Measurements from ENCODE around the gene CD72.
"Not testable (repeated sequence)": the region's sequence is repeated elsewhere in the genome, so short reads cannot be mapped to it uniquely, and the experiment has no call there.

The CD72 gene

GRCh38 chr9:35616681-35617459, 1.3 kb downstream of the CD72 start:
- peak; percentile 44 to 68 for DNase-seq (ENCODE audit: low read depth in 2 of 2)

DNA sequence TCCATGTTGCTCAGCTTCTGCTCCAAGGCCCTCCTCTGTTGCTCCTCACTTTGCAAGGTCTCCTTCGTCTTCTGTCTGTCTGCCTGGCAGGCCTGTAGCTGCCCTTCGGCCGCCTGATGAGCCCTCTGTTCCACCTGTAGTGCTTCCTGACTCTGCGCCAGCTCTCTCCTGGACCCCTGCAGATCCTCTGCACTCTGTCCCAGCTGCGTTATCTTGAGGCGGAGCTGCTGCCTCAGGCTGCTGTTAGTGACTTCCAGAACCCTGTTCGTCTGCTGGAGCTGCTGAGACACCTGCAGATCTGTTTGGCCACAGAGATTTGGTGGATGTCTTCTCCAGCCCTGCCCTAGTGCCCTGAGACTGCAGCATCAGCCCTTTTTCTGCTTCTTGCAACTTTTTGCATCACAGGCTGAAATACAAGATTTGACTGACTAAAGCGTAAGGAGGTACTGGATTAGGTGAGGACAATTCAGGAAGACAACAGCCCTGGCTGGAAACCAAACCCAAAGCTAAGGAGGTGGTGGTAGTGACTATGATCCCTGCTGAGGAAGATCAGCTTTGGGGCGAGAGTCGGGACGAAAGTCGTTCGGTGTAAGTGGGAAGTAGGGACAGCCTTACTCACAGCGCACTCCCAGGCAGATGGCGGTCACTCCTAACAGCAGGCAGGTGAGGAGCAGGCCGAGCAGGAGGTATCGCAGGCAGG, 2.1 kb downstream of the CD72 start:
- no peak for DNase-seq (ENCODE audit: low read depth in 2 of 2)

DNA sequence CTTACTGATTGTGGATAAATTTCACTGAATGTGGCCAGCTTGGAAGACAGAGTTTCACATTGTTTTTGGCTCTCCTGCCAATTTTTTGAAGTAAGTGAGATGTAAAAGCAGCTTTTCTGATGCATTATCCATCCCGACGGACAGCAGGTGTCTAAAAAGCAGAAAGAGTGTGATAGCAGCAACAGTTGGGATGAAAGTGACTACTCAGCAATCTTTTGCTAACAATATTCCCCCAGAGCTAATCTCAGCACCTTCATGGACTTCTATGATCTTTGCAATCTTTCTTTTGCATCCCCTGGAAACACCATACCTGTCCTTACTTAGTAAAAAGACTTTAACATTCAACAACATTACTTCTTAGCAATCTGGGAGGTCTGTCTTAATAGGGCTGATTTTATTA, 5.4 kb downstream of the CD72 start:
- no peak for DNase-seq (ENCODE audit: low read depth in 2 of 2)

DNA sequence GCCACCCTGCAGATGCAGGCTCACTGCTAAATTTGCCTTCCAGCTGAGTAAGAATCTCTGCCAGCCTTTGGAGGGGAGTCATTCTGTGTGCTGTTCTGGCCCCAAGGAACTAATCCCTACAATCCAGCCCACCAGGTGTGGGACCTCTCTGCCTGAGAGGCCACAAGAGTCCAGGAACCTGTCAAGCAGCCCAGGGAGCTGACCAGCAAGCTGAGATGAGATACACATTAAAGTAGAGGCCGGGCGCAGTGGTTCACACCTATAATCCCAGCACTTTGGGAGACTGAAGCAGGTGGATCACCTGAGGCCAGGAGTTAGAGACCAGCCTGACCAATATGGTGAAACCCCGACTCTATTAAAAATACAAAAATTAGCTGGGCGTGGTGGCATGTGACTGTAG, 6.1 kb downstream of the CD72 start:
- DNase-seq (ENCODE audit: low read depth in 2 of 2), result not testable (repeated sequence)

- peak; percentile 26 to 49 for DNase-seq (ENCODE audit: low read depth in 2 of 2)
Observed at GRCh38 chr9:35611230-35611797, 6.9 kb downstream of the CD72 start.

DNA sequence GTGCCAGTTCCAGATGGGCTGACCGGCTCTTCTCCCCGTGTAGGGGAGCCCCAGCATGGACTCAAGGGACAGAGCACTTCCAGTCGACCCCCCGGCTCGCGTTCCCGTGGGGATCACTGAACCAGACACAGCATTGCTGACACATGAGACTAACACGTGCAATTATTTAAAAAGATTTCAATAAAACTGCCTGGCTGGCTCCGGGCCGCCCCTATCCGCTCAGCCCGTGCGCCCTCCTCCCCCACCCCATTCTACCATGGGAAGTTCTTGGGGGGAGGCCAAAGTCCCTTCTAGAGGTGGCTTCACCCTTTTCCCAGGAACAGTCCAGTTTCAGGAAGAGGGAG, 8.4 kb downstream of the CD72 start:
- DNase-seq (ENCODE audit: low read depth in 2 of 2), result no peak

DNA sequence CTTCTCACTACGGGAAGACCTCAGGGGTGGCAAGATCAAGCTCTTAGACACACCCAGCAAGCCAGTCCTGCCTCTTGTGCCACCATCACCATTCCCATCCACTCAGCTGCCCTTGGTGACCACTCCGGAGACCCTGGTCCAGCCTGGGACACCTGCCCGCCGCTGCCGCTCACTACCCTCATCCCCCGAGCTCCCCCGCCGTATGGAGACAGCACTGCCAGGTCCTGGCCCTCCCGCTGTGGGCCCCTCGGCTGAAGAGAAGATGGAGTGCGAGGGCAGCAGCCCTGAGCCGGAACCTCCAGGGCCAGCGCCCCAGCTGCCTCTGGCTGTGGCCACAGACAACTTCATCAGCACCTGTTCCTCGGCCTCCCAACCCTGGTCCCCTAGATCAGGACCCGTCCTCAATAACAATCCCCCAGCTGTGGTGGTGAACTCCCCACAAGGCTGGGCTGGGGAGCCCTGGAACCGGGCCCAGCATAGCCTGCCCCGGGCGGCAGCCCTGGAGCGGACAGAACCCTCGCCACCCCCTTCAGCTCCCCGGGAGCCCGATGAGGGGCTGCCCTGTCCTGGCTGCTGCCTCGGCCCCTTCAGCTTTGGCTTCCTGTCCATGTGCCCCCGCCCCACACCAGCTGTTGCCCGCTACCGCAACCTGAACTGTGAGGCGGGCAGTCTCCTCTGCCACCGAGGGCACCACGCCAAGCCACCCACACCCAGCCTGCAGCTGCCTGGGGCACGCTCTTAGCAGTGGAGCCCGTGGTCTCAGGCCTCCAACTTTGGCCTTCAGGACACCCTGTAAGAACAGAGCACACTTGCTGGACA, 9.0 kb downstream of the CD72 start:
- no peak for DNase-seq (ENCODE audit: low read depth in 2 of 2)

GRCh38 chr9:35608221-35608620, 10.0 kb downstream of the CD72 start:
- no peak for DNase-seq (ENCODE audit: low read depth in 2 of 2)

- no peak for DNase-seq (ENCODE audit: low read depth in 2 of 2)
Observed at GRCh38 chr9:35606726-35607125, 11.5 kb downstream of the CD72 start.

DNA sequence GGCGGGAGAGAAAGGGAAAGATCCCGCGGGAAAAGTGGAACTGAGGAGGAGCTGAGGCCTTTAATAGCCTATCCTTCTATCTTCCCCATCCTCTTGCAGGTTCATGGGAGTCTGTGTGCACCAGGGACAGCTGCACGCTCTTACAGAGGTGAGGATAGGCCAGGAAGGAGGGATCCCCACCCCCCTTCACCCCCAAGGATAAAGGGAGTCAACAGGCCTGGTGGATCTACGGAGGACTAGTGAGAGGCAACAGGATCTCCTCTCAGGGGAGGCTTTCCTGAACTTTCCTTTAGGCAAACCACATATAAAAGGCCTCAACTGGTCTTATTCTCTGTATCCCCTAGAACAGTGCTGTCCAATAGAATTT, 12.1 kb downstream of the CD72 start:
- DNase-seq (ENCODE audit: low read depth in 2 of 2), result no peak

GRCh38 chr9:35605351-35606137, 12.7 kb downstream of the CD72 start:
- DNase-seq (ENCODE audit: low read depth in 2 of 2), result no peak

DNA sequence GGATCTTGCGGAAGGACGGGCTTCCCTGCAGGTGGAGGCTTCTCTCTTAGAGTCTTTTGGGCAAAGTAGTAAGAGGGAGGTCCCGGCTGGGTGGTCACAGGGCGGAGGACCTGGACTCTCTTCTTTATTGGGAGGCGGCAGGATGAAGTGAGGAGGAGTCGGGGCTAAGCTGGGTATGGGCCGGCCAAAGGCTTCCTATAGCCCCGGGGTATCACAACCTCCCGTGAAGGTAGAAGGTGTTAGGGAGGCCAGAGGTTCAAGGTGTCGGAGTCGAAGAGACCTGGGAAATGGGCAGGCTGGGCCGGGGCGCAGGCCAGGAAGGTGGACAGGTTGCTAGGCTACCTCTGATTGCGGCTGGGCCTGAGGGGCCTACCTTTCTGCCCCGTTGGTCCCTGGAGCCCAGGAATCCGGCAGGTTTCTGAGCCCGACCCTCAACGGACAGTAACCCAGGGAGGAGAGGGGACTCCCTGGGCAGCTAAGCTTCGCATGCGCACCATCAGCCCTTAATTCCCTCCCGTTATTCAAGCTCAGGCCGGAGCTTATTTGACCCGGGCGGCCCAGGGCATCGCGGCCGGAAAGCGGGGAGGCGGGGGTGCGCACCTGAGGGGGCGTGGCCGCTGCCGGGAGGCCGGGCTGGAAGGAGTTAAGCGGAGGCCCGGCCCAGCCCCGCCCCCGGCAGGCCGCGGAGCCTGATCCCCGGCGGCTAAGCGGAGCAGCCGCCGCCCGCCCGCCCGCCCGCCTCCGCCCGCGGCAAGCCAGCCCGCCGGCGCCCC, 13.4 kb downstream of the CD72 start, which contains the start of gene TESK1:
Gene TESK1 (plus strand): TSS at position 685 of the 773 bp plus-strand sequence. CDS start 358 bp downstream, outside the sequence.
- peak; percentile 57 to 82 for DNase-seq (ENCODE audit: low read depth in 2 of 2)

DNA sequence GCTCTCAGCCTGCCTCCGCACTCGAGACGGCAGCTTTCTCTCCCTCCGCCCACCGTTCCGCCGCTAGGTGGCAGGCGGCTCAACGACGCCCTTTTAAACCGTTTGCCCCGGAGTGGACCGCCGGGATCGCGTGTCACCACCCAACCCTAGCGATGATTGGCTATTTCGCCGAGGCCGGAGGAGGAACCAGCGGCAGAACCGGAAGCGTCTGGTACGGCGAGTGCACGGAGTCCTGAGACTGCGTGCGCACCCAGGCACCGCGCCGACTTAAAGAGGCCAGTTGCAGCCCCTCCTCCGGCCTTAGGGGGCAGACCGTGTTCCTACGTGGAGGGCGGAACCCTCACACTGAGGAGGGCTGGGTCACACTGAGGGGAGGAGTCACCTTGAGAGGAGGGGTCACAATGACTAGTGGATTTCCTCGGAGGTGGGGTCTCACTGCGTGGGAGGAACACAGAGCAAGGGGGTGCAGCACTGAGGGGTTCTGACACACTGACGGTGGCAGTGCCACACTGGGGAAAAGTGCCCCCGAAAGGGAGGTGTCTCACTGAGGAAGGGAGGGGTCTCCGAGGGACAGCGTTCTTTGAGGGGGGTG, 14.1 kb downstream of the CD72 start:
- DNase-seq (ENCODE audit: low read depth in 2 of 2), result peak; percentile 99

GRCh38 chr9:35603506-35603985, 14.7 kb downstream of the CD72 start:
- DNase-seq (ENCODE audit: low read depth in 2 of 2), result no peak

DNA sequence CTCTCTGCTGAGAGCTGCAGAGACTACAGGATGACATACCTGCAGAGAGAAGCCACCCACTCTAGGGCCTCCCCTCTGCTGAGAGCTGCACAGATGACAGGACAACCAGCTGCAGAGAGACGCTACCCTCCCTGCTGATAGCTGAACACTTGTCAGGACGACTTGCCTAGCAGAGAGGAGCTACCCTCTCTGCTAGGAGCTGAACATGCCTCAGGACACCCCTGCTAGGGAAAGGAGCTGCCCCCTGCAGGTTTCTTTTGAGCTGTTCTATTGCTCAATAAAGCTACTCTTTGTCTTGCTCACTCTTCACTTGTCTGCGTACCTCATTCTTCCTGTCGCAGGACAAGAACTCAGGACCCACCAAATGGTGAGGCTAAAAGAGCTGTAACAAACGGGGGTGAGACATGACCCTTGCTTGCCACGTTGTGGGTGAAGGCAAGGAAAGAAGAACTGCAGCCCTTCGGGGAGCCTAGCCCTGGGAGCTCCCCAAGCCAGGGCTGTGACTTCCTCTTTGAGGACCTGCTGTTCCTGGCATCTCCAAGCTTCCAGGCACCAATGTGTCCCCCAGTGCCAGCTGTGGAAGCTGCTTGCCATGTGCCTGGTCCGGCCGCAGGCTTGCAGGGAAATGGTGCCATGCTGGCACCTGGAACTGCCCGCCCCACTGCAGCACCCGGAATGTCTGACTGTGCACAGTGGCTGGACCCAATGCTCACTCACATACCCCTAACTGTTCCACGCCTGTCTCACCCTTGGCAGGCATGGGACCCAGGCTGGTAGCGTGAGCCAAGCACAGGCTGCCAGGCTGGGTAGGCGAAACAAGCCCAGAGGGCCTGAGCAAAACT, 18.2 kb downstream of the CD72 start:
- no peak for DNase-seq (ENCODE audit: low read depth in 2 of 2)

- DNase-seq (ENCODE audit: low read depth in 2 of 2), result no peak
Observed at GRCh38 chr9:35598866-35599590, 19.2 kb downstream of the CD72 start.

DNA sequence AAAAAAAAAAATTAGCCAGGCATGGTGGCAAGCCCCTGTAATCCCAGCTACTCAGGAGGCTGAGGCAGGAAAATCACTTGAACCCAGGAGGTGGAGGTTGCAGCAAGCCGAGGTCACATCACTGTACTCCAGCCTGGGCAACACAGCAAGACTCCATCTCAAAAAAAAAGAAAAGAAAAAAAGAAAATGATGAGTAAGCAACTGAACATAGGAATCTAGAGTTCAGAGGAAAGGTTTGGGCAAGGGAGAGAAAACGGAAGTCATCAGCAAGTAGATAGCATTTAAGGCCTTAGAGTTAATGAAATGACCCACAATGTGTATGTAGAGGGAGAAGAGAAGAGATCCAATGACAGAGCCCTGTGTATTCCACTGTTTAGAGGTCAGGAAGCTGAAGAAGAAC, 21.3 kb downstream of the CD72 start:
- DNase-seq (ENCODE audit: low read depth in 2 of 2), result not testable (repeated sequence)

GRCh38 chr9:35594471-35594870, 23.7 kb downstream of the CD72 start:
- DNase-seq (ENCODE audit: low read depth in 2 of 2), result no peak

Data from stimulated activated CD8-positive, alpha-beta memory T cell treated with anti-CD3 and anti-CD28 coated beads, Interleukin-7, amount 100 ng/mL, for 4 hours (primary cell).